Liver (tissue), 9 donors: ENCODE data around the gene EEIG1. TPM values are rescaled to one million over a fixed set of nuclear protein-coding genes. Genes with fewer than 3 reads are reported as not detected.

Experiments used
- DNase-seq: peaks from one replicate; pipeline ENCODE4 v3.0.0-alpha.2; 2017; ENCODE audit warnings: low spot score
- H3K27ac ChIP-seq, 2 donors: one replicate each; pipeline ENCODE4 v1.7.0; 2013; ENCODE audit warnings: inconsistent platforms in 2 of 2, low read length in 2 of 2, control low read depth in 1 of 2, low read depth in 1 of 2, mild to moderate bottlenecking in 1 of 2
- H3K27me3 ChIP-seq, 4 donors: one replicate each; pipeline versions ENCODE4 v1.6.1 to v1.7.0; 2013; ENCODE audit warnings: low read length in 3 of 4, inconsistent platforms in 1 of 4, mild to moderate bottlenecking in 1 of 4, moderate library complexity in 1 of 4; ENCODE audit not compliant: control insufficient read depth in 4 of 4, insufficient read depth in 4 of 4
- H3K36me3 ChIP-seq, 4 donors: one replicate each; pipeline versions ENCODE4 v1.6.1 to v1.7.0; 2013; ENCODE audit warnings: low read length in 3 of 4, mild to moderate bottlenecking in 3 of 4, low read depth in 1 of 4, moderate library complexity in 1 of 4; ENCODE audit not compliant: control insufficient read depth in 4 of 4, insufficient read depth in 3 of 4
- H3K4me1 ChIP-seq, 4 donors: one replicate each; pipeline versions ENCODE4 v1.6.1 to v1.7.0; 2013; ENCODE audit warnings: low read length in 3 of 4, mild to moderate bottlenecking in 3 of 4, moderate library complexity in 1 of 4; ENCODE audit not compliant: control insufficient read depth in 4 of 4, insufficient read depth in 4 of 4
- H3K4me3 ChIP-seq, 3 donors: one replicate each; pipeline versions ENCODE4 v1.6.1 to v1.7.0; 2013; ENCODE audit warnings: low read length in 3 of 3, control low read depth in 1 of 3, low read depth in 1 of 3, mild to moderate bottlenecking in 1 of 3
- H3K9ac ChIP-seq, 2 donors: one replicate each; pipeline ENCODE4 v1.7.0; 2013; ENCODE audit warnings: low read length in 2 of 2, mild to moderate bottlenecking in 2 of 2, moderate library complexity in 2 of 2, control low read depth in 1 of 2, low read depth in 1 of 2
- H3K9me3 ChIP-seq, 4 donors: one replicate each; pipeline versions ENCODE4 v1.6.1 to v1.7.0; 2013; ENCODE audit warnings: low read length in 3 of 4; ENCODE audit not compliant: control insufficient read depth in 4 of 4
- EGR1 ChIP-seq, 2 donors: IDR thresholded peaks; 2 replicates each; pipeline ENCODE4 v1.6.1; 2016 to 2018; ENCODE audit warnings: antibody characterized with exemption in 2 of 2, low read depth in 2 of 2
- FOXA1 ChIP-seq: IDR thresholded peaks from 2 replicates; pipeline ENCODE4 v1.6.1; 2016; ENCODE audit warnings: antibody characterized with exemption
- FOXA2 ChIP-seq: IDR thresholded peaks from 2 replicates; pipeline ENCODE4 v1.6.1; 2016; ENCODE audit warnings: antibody characterized with exemption
- HNF4G ChIP-seq: IDR thresholded peaks from 2 replicates; pipeline ENCODE4 v1.6.1; 2016; ENCODE audit warnings: antibody characterized with exemption
- NR2F2 ChIP-seq: IDR thresholded peaks from 2 replicates; pipeline ENCODE4 v1.6.1; 2016; ENCODE audit warnings: antibody characterized with exemption
- RAD21 ChIP-seq, 2 donors: IDR thresholded peaks; 2 replicates each; pipeline ENCODE4 v1.6.1; 2016; ENCODE audit warnings: antibody characterized with exemption in 2 of 2, mild to moderate bottlenecking in 2 of 2
- REST ChIP-seq: IDR thresholded peaks from 2 replicates; pipeline ENCODE4 v1.6.1; 2016; ENCODE audit warnings: antibody characterized with exemption, mild to moderate bottlenecking
- RXRA ChIP-seq, 2 donors: IDR thresholded peaks; 2 replicates each; pipeline ENCODE4 v1.6.1; 2017 to 2018; ENCODE audit warnings: antibody characterized with exemption in 2 of 2, mild to moderate bottlenecking in 1 of 2
- SP1 ChIP-seq: IDR thresholded peaks from 2 replicates; pipeline ENCODE4 v1.6.1; 2018; ENCODE audit warnings: antibody characterized with exemption, mild to moderate bottlenecking
- YY1 ChIP-seq: IDR thresholded peaks from 2 replicates; pipeline ENCODE4 v1.6.1; 2016; ENCODE audit warnings: antibody characterized with exemption, mild to moderate bottlenecking
- WGBS: extraction: QIAGEN DNeasy Blood & Tissue Kit; methylation state at CpG from one replicate; pipeline ENCODE4 v1.1.7; 2013; 5-methylcytosine and 5-hydroxymethylcytosine counted together
- polyA plus RNA-seq, 2 donors: library from polyadenylated mRNA; stranded (reverse) in 1 of 2; unstranded in 1 of 2; fragments of 200-250 nt in 1 of 2; fragments of >200 nt in 1 of 2; fragmentation: Nextera tagmentation in 1 of 2; extraction: Ambion mirVana in 1 of 2; gene quantifications; one replicate each; pipeline versions ENCODE4 v1.2.1 to v1.2.3, GENCODE V29; 2013 to 2015
- total RNA-seq, 2 donors: library from RNA; depleted of rRNA; stranded (reverse); fragments of >200 nt; gene quantifications; one replicate each; pipeline ENCODE4 v1.2.3, GENCODE V29; 2014
- TF ChIP-seq, protein P1 (sequence below): fragments of 150-350 bp; IDR thresholded peaks from 2 replicates; pipeline ENCODE4 v1.5.1; 2017; ENCODE audit warnings: improper control_type of control experiment, low read depth, low read length; ENCODE audit not compliant: missing input control
- TF ChIP-seq, protein P2 (sequence below): IDR thresholded peaks from 2 replicates; pipeline ENCODE4 v1.6.1; 2016; ENCODE audit warnings: antibody characterized with exemption
- TF ChIP-seq, protein P3 (sequence below): IDR thresholded peaks from 2 replicates; pipeline ENCODE4 v1.6.1; 2016; ENCODE audit warnings: antibody characterized with exemption
- donor health status: healthy.
- donor health status: healthy.
- donor health status: healthy.
- donor health status: healthy.
- donor health status: healthy.

Gene EEIG1
- total and polyA plus RNA-seq, 4 donors = 4.9 to 14.3 (median 8.9) TPM

DNA sequence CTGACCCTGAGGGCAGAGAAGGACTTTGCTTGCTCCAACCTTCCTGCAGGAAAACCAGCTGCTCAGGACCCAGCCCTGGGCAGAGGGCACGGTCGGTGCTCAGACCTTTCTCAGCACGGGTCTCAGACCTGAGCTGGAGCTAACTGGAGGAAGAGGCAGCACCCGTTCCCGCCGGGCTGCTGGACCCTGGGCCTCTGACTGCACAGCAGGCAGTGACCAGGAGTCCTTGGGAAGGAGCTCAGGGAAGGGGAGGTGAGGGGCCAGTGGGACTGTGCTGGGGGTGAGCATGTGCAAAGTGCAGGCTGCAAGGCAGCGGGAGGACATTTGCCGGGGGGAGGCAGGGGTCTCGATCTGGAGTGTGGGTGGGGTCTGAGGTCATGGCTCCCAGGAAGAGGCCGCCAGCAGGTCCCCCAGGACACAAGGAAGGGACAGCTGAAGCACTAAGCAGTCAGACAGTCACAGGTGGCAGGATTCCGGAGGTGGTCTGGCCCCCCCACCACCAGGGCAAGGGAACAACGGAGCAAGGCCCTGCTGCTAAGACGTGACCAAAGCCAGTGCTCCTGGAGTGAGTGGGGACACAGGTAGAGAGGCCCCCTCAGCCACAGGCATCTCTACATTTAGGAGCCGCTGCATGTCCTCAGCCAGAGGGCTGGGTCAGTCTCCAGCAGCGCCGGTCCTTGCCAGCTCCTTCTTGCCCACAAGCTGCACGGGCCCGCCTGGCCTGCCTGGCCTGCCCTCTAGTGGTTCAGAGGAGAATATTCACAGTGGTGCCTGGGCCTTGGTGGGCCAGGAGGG is 38.4 kb downstream of the EEIG1 start:
- Histone ChIP-seq H3K4me3 (no peak overlapping the region), H3K27ac (no peak overlapping the region), H3K9me3 (no peaks in the 10 kb centered on the region), H3K9ac (no peak overlapping the region), H3K27me3 (no peaks in the 10 kb centered on the region), H3K36me3 (peaks cover 10 to 35% (median 14%) of the 10 kb centered on the region in 4 donors), H3K4me1 (peaks cover 0 to 8% (median 4%) of the 10 kb centered on the region in 4 donors)
- peak; percentile 75 for DNase-seq
- WGBS = 69% methylated on average over 18 of the region's 18 CpGs
- peak; percentile 63 to 82 for TF ChIP-seq RAD21 (IDR thresholded peaks at IDR 0.05)
- TF ChIP-seq, protein P1, sequence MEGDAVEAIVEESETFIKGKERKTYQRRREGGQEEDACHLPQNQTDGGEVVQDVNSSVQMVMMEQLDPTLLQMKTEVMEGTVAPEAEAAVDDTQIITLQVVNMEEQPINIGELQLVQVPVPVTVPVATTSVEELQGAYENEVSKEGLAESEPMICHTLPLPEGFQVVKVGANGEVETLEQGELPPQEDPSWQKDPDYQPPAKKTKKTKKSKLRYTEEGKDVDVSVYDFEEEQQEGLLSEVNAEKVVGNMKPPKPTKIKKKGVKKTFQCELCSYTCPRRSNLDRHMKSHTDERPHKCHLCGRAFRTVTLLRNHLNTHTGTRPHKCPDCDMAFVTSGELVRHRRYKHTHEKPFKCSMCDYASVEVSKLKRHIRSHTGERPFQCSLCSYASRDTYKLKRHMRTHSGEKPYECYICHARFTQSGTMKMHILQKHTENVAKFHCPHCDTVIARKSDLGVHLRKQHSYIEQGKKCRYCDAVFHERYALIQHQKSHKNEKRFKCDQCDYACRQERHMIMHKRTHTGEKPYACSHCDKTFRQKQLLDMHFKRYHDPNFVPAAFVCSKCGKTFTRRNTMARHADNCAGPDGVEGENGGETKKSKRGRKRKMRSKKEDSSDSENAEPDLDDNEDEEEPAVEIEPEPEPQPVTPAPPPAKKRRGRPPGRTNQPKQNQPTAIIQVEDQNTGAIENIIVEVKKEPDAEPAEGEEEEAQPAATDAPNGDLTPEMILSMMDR = peak; percentile 70
- TF ChIP-seq, protein P2, sequence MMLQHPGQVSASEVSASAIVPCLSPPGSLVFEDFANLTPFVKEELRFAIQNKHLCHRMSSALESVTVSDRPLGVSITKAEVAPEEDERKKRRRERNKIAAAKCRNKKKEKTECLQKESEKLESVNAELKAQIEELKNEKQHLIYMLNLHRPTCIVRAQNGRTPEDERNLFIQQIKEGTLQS = no peak

DNA sequence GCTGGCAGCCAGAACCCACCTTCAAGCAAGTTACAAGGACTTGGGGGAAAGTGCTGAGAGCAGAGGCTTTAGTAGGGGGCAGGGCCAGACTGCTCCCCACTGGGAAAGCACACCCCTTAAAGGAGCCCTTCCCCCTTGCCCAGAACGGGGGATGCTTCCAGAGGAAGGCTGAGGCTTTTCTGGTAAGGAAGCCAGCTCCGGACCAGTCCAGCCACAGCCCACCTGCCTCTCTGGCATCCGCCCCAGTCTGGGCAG is 38.9 kb downstream of the EEIG1 start:
- TF ChIP-seq RXRA (IDR thresholded peaks at IDR 0.05) = no peak
- TF ChIP-seq RAD21 (IDR thresholded peaks at IDR 0.05) = no peak
- Histone ChIP-seq H3K4me1 (peaks cover 0 to 13% (median 8%) of the 10 kb centered on the region in 4 donors), H3K9me3 (no peaks in the 10 kb centered on the region), H3K9ac (no peak overlapping the region), H3K4me3 (no peak overlapping the region), H3K27ac (no peak overlapping the region), H3K27me3 (no peaks in the 10 kb centered on the region), H3K36me3 (peaks cover 10 to 34% (median 14%) of the 10 kb centered on the region in 4 donors)
- DNase-seq = no peak
- WGBS = 81% methylated on average over 3 of the region's 3 CpGs

- Histone ChIP-seq H3K36me3 (peaks cover 10 to 34% (median 14%) of the 10 kb centered on the region in 4 donors), H3K9me3 (no peaks in the 10 kb centered on the region), H3K27me3 (no peaks in the 10 kb centered on the region), H3K4me3 (no peak overlapping the region), H3K27ac (no peak overlapping the region), H3K9ac (no peak overlapping the region), H3K4me1 (peaks cover 0 to 19% (median 13%) of the 10 kb centered on the region in 4 donors)
- DNase-seq = no peak
- WGBS = 87% methylated on average over 18 of the region's 18 CpGs
- TF ChIP-seq FOXA2 (no peak), HNF4G (no peak), SP1 (no peak), FOXA1 (no peak), YY1 (no peak), REST (no peak), EGR1 (IDR thresholded peaks at IDR 0.05; ENCODE audit: low read depth in 2 of 2) (no peak), NR2F2 (no peak)
- TF ChIP-seq, protein P3, sequence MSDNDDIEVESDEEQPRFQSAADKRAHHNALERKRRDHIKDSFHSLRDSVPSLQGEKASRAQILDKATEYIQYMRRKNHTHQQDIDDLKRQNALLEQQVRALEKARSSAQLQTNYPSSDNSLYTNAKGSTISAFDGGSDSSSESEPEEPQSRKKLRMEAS = no peak
Observed at GRCh38 chr9:127941062-127941960, 39.5 kb downstream of the EEIG1 start.
